Panc1 (cell line): ENCODE data around the gene DNAH6.

Experiments
- POLR2AphosphoS5 ChIP-seq: IDR thresholded peaks from 2 replicates; pipeline ENCODE4 v1.6.1; 2012; ENCODE audit warnings: mild to moderate bottlenecking, low read depth, low read length, moderate library complexity
- TF ChIP-seq, protein P1 (sequence below): fragments of 450-650 bp; IDR thresholded peaks from 2 replicates; pipeline ENCODE4 v1.5.1; 2017; ENCODE audit warnings: mild to moderate bottlenecking

- TF ChIP-seq, protein P1, sequence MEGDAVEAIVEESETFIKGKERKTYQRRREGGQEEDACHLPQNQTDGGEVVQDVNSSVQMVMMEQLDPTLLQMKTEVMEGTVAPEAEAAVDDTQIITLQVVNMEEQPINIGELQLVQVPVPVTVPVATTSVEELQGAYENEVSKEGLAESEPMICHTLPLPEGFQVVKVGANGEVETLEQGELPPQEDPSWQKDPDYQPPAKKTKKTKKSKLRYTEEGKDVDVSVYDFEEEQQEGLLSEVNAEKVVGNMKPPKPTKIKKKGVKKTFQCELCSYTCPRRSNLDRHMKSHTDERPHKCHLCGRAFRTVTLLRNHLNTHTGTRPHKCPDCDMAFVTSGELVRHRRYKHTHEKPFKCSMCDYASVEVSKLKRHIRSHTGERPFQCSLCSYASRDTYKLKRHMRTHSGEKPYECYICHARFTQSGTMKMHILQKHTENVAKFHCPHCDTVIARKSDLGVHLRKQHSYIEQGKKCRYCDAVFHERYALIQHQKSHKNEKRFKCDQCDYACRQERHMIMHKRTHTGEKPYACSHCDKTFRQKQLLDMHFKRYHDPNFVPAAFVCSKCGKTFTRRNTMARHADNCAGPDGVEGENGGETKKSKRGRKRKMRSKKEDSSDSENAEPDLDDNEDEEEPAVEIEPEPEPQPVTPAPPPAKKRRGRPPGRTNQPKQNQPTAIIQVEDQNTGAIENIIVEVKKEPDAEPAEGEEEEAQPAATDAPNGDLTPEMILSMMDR: no peak
- TF ChIP-seq POLR2AphosphoS5: no peak
Observed at GRCh38 chr2:84827978-84828575, 311.8 kb downstream of the DNAH6 start.
